OCI-LY7 (cell line): ENCODE data around the gene RFX2. TPM values are rescaled to one million over a fixed set of nuclear protein-coding genes. Genes with fewer than 3 reads are reported as not detected.

Source experiments
- BruUV-seq: library from RNA; stranded (reverse); fragments of 400-500 nt; replicated peaks from 2 replicates; lab custom pipeline; 2021; lab: Mats Ljungman, UMichigan
- CTCF ChIA-PET: fragments of 300-600 bp; sonication (Branson Sonifier 250); formaldehyde crosslinking; loops from one replicate; lab custom pipeline; 2022; ENCODE audit warnings: antibody characterized with exemption; ENCODE audit not compliant: unreplicated experiment; lab: Charles Lee
- POLR2A ChIA-PET: fragments of 300-600 bp; sonication (Branson Sonifier 250); formaldehyde crosslinking; loops from one replicate; lab custom pipeline; 2022; ENCODE audit warnings: antibody characterized with exemption; lab: Charles Lee
- DNase-seq: peaks from one replicate; pipeline ENCODE4 v3.0.0-alpha.2; 2015; ENCODE audit warnings: low spot score
- H2AFZ ChIP-seq: fragments of 200-600 bp; sonication (generic), shearing (Covaris generic); 2 replicates; pipeline ENCODE4 v1.6.1; 2014; ENCODE audit warnings: mild to moderate bottlenecking, antibody characterized with exemption, low read length, moderate library complexity
- H3K27ac ChIP-seq: fragments of 200-600 bp; sonication (generic); 2 replicates; pipeline ENCODE4 v1.5.1; 2014; ENCODE audit warnings: mixed run types, low read depth, mild to moderate bottlenecking, moderate library complexity, low read length, inconsistent platforms; ENCODE audit not compliant: poor library complexity, severe bottlenecking
- H3K36me3 ChIP-seq: fragments of 200-600 bp; sonication (generic); 2 replicates; pipeline ENCODE4 v1.6.1; 2014; ENCODE audit warnings: mild to moderate bottlenecking, antibody characterized with exemption, low read length, moderate library complexity, mixed read lengths; ENCODE audit not compliant: insufficient read depth
- H3K4me1 ChIP-seq: fragments of 200-600 bp; sonication (generic); 2 replicates; pipeline ENCODE4 v1.5.1; 2014; ENCODE audit warnings: mild to moderate bottlenecking, low read length; ENCODE audit not compliant: insufficient read depth, poor library complexity, severe bottlenecking
- H3K4me2 ChIP-seq: fragments of 200-600 bp; sonication (generic); 2 replicates; pipeline ENCODE4 v1.6.1; 2014; ENCODE audit warnings: mild to moderate bottlenecking, low read length
- H3K4me3 ChIP-seq: fragments of 200-600 bp; sonication (generic); 2 replicates; pipeline ENCODE4 v1.5.1; 2014; ENCODE audit warnings: mild to moderate bottlenecking, low read depth, low read length; ENCODE audit not compliant: poor library complexity, severe bottlenecking
- H3K79me2 ChIP-seq: fragments of 200-600 bp; sonication (generic); 2 replicates; pipeline ENCODE4 v1.6.1; 2016; ENCODE audit warnings: low read depth, mild to moderate bottlenecking, low read length, moderate library complexity, mixed read lengths; ENCODE audit not compliant: insufficient read depth
- H3K9me2 ChIP-seq: fragments of 200-600 bp; sonication (generic); 2 replicates; pipeline ENCODE4 v1.6.1; 2016; ENCODE audit warnings: mild to moderate bottlenecking, low read length, mixed read lengths; ENCODE audit not compliant: insufficient read depth
- H3K9me3 ChIP-seq: fragments of 200-600 bp; sonication (generic); 2 replicates; pipeline ENCODE4 v1.6.1; 2014; ENCODE audit warnings: mild to moderate bottlenecking, mixed run types, low read length, mixed read lengths
- H4K20me1 ChIP-seq: fragments of 200-600 bp; sonication (generic); 2 replicates; pipeline ENCODE4 v1.6.1; 2014; ENCODE audit warnings: mild to moderate bottlenecking, antibody characterized with exemption, low read length, moderate library complexity, mixed read lengths; ENCODE audit not compliant: insufficient read depth
- CTCF ChIP-seq: fragments of 200-600 bp; sonication (generic); conservative IDR thresholded peaks from 2 replicates; pipeline ENCODE4 v1.5.1; 2014; ENCODE audit warnings: mild to moderate bottlenecking, antibody characterized with exemption, low read length, moderate library complexity, mixed read lengths
- EZH2phosphoT487 ChIP-seq: fragments of 200-600 bp; sonication (generic); IDR thresholded peaks from 2 replicates; pipeline ENCODE4 v1.6.1; 2018; ENCODE audit warnings: low read depth, borderline replicate concordance, mild to moderate bottlenecking, mixed run types, antibody characterized with exemption, low read length, moderate library complexity, mixed read lengths
- intact Hi-C: fragments of 100-400 bp; cut with micrococcal nuclease; formaldehyde crosslinking; loops from one replicate; pipeline ENCODE4 v1.10.0; 2022; ENCODE audit not compliant: unreplicated experiment
- total RNA-seq, 2 experiments: library from RNA; depleted of rRNA in 1 of 2; stranded (reverse); fragments of >200 nt in 1 of 2; shearing (Covaris generic) in 1 of 2; gene quantifications; 2 replicates each; pipeline ENCODE4 v1.2.3, GENCODE V29; 2014 to 2022

RFX2 gene
- total RNA-seq, 2 experiments from 2014 or later: 11.0 to 11.8 TPM

DNA sequence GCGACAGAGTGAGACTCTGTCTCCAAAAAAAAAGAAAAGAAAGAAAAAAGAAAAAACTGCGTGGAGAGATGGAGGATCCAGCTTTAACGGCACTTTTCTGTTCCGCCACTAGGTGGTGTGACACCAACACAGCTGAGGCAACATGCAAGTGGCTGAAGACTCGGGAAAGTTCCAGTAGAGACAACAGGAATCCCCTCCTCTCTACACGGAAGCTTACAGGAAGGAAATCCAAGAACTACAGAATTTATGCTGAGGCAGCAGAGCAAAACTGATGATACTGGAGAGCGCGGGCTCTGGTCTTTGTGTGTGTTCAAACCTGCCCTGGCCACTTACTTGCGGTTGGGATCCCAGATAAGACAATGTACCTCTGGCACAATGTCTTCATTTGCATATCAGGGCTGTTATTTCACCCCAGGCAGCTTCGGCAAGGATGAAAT is 142.3 kb downstream of the RFX2 start:
- peak overlapping the region; percentile 71 for H3K4me2 ChIP-seq
- H3K36me3 ChIP-seq: peaks cover 85% of the 10 kb centered on the region
- peak; percentile 70 for DNase-seq

DNA sequence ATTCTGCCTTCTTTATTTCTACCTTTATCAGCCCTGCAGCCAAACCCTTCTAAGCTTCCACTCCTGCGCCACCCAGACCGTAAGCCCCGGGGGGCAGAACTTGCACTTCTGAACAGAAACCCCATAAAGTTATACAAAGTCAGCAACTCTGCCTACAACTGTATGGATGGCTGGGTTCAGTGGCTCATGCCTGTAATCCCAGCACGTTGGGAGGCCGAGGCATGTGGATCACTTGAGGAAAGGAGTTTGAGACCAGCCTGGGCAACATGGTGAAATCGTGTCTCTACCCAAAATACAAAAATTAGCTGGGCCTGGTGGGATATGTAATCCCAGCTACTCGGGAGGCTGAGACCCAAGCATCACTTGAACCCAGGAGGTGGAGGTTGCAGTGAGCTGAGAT is 142.7 kb downstream of the RFX2 start:
- intact Hi-C loops: no loop called here
- Histone ChIP-seq H3K4me2 (peak overlapping the region; percentile 71; the same call in 1 of the 2 replicates), H3K36me3 (peaks cover 84% of the 10 kb centered on the region), H3K4me3 (no peak overlapping the region), H3K9me3 (no peaks in the 10 kb centered on the region), H3K27ac (no peak overlapping the region), H2AFZ (no peak overlapping the region), H3K79me2 (peaks cover 99% of the 10 kb centered on the region), H4K20me1 (peaks cover 49% of the 10 kb centered on the region), H3K4me1 (peaks cover 28% of the 10 kb centered on the region), H3K9me2 (no peaks in the 10 kb centered on the region)
- ChIA-PET POLR2A (interaction anchor here (1.6 kb wide), 1 partner anchor 10 kb away, joined by 6 read pairs; the partner anchor contains the start of gene RANBP3), CTCF (interaction anchor here (0.6 kb wide), 1 partner anchor 164 kb away, joined by 3 read pairs; no protein-coding TSS in a partner anchor)
- no peak for DNase-seq
- no TSS peak for BruUV-seq
- TF ChIP-seq CTCF: no peak
- no peak for TF ChIP-seq EZH2phosphoT487

More for the DNA sequence above, 142.3 kb downstream of the RFX2 start:
- Histone ChIP-seq H3K9me3 (no peaks in the 10 kb centered on the region), H3K79me2 (peaks cover 99% of the 10 kb centered on the region), H4K20me1 (peaks cover 49% of the 10 kb centered on the region), H3K27ac (peak overlapping the region; percentile 56), H3K4me3 (peak overlapping the region; percentile 20), H3K9me2 (no peaks in the 10 kb centered on the region), H2AFZ (no peak overlapping the region), H3K4me1 (peaks cover 24% of the 10 kb centered on the region)
- ChIA-PET POLR2A (interaction anchor here (1.6 kb wide), 1 partner anchor 9 kb away, joined by 6 read pairs; the partner anchor contains the start of gene RANBP3), CTCF (interaction anchor here (0.6 kb wide), 1 partner anchor 165 kb away, joined by 3 read pairs; no protein-coding TSS in a partner anchor)
- TF ChIP-seq CTCF (peak; percentile 93), EZH2phosphoT487 (no peak)
- intact Hi-C loops: no loop called here
- BruUV-seq: no TSS peak

DNA sequence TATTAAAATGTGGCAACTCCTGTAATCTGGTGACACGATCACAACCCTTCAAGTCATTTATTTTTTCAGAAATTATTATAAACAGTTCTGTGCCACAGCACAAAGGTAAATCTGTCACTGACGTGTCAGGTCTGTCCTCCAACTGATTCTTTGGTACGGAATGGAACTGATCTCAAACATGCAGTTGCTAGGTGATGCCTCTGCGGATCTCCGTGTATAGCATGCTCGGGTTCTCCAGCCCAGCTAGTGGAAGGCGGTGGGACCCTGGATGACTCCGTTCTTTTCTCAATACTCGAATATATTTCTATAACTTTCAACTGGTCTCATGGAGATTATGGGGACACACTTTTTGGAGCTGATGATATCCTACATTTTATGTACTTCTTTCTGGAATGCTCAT is 143.4 kb downstream of the RFX2 start:
- CTCF ChIA-PET: no interaction called here
- peaks cover 99% of the 10 kb centered on the region for H3K79me2 ChIP-seq
- H3K4me2 ChIP-seq: no peak overlapping the region
- TF ChIP-seq CTCF (no peak), EZH2phosphoT487 (no peak)
- peaks cover 35% of the 10 kb centered on the region for H3K4me1 ChIP-seq
- no peak overlapping the region for H3K4me3 ChIP-seq
- H3K36me3 ChIP-seq: peaks cover 79% of the 10 kb centered on the region; the same call in 1 of the 2 replicates
- H3K9me2 ChIP-seq: no peaks in the 10 kb centered on the region
- H4K20me1 ChIP-seq: peaks cover 49% of the 10 kb centered on the region
- POLR2A ChIA-PET: interaction anchor here (1.2 kb wide), 1 partner anchor 15 kb away, joined by 4 read pairs; no protein-coding TSS in a partner anchor
- H2AFZ ChIP-seq: no peak overlapping the region
- TSS peak; percentile 21 for BruUV-seq
- no peak overlapping the region for H3K27ac ChIP-seq
- DNase-seq: no peak
- intact Hi-C loops: no loop called here
- H3K9me3 ChIP-seq: no peaks in the 10 kb centered on the region
